Measurements from ENCODE around the gene BSDC1. TPM values are rescaled to one million over a fixed set of nuclear protein-coding genes. Genes with fewer than 3 reads are reported as not detected.
"Not testable (repeated sequence)": the region's sequence is repeated elsewhere in the genome, so short reads cannot be mapped to it uniquely, and the experiment has no call there.

The BSDC1 gene
- total and polyA plus RNA-seq, 2 experiments from 2014 or later: 22.7 to 50.7 TPM

DNA sequence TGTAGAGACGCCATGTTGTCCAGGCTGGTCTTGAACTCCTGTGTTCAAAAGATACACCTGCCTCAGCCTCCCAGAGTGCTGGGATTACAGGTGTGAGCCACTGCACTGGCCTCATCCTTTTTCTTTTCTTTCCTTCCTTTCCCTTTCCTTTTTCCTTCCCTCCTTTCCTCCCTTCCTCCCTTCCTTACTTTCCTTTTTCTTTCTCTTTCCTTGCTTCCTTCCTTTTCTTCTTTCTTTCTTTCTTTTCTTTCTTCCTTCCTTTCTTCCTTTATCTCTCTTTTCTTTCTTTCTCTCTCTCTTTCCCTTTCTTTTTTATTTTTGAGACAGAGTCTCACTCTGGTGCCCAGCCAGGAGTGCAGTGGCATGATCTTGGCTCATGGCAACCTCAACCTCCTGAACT, 37.8 kb downstream of the BSDC1 start (continued):
- TF ChIP-seq JUNB (IDR thresholded peaks at IDR 0.05; ENCODE audit: unreplicated experiment): no peak
- TF ChIP-seq, protein P1, sequence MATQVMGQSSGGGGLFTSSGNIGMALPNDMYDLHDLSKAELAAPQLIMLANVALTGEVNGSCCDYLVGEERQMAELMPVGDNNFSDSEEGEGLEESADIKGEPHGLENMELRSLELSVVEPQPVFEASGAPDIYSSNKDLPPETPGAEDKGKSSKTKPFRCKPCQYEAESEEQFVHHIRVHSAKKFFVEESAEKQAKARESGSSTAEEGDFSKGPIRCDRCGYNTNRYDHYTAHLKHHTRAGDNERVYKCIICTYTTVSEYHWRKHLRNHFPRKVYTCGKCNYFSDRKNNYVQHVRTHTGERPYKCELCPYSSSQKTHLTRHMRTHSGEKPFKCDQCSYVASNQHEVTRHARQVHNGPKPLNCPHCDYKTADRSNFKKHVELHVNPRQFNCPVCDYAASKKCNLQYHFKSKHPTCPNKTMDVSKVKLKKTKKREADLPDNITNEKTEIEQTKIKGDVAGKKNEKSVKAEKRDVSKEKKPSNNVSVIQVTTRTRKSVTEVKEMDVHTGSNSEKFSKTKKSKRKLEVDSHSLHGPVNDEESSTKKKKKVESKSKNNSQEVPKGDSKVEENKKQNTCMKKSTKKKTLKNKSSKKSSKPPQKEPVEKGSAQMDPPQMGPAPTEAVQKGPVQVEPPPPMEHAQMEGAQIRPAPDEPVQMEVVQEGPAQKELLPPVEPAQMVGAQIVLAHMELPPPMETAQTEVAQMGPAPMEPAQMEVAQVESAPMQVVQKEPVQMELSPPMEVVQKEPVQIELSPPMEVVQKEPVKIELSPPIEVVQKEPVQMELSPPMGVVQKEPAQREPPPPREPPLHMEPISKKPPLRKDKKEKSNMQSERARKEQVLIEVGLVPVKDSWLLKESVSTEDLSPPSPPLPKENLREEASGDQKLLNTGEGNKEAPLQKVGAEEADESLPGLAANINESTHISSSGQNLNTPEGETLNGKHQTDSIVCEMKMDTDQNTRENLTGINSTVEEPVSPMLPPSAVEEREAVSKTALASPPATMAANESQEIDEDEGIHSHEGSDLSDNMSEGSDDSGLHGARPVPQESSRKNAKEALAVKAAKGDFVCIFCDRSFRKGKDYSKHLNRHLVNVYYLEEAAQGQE (IDR thresholded peaks at IDR 0.05; ENCODE audit: unreplicated experiment): no peak
- TF ChIP-seq EZH2 (IDR thresholded peaks at IDR 0.05; ENCODE audit: low read depth, unreplicated experiment): no peak
- no peak for TF ChIP-seq ZNF114 (CRISPR knock-in tag; IDR thresholded peaks at IDR 0.05)
- no peak for TF ChIP-seq NANOG (IDR thresholded peaks at IDR 0.05; ENCODE audit: borderline replicate concordance)
- no peak for TF ChIP-seq POLR2AphosphoS5 (IDR thresholded peaks at IDR 0.05; ENCODE audit: low read depth)
- TF ChIP-seq CREB1 (CRISPR knock-in tag; IDR thresholded peaks at IDR 0.05; ENCODE audit: low read depth): no peak

DNA sequence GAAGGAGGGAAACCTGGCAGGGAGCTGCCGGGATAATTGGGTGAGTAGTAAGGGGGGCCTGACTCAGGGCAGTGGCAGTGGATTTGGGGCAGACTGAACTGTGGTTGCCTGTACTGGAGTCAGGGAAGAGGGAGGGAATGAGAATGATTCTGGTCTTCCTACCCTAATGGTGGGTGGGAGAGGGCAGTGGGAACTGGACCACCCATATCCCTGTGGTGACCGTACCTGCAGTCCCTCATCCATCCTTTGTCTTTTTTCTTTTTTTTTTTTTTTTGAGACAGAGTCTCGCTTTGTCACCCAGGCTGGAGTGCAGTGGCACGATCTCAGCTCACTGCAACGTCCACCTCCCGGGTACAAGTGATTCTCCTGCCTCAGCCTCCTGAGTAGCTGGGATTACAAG, 38.5 kb downstream of the BSDC1 start:
- not testable (repeated sequence) for H3K4me2 ChIP-seq; H4K20me1 ChIP-seq (replicated peaks; ENCODE audit: insufficient read depth); H3K36me3 ChIP-seq (ENCODE audit: insufficient read depth); H3K9me3 Mint-ChIP-seq; H3K27ac Mint-ChIP-seq; H3K4me3 Mint-ChIP-seq; DNase-seq (ENCODE audit: low spot score); H3K4me3 ChIP-seq; H2AFZ ChIP-seq; H3K27ac ChIP-seq (ENCODE audit: low read depth); H3K36me3 Mint-ChIP-seq (ENCODE audit: low read depth); ATAC-seq; H3K4me1 ChIP-seq (ENCODE audit: insufficient read depth); H3K79me2 ChIP-seq (replicated peaks; ENCODE audit: insufficient read depth); H3K9me2 ChIP-seq (ENCODE audit: insufficient read depth)
- Mint-ChIP-seq H3K4me1 (peaks cover 18% of the 10 kb centered on the region), H3K27me3 (ENCODE audit: insufficient read depth, low read depth, poor library complexity) (peaks cover 20% of the 10 kb centered on the region)
- H3F3A ChIP-seq (replicated peaks; ENCODE audit: low read depth): peaks cover 10% of the 10 kb centered on the region; the same call in 1 of the 2 replicates
- H3K27me3 ChIP-seq (ENCODE audit: insufficient read depth): peaks cover 24% of the 10 kb centered on the region

DNA sequence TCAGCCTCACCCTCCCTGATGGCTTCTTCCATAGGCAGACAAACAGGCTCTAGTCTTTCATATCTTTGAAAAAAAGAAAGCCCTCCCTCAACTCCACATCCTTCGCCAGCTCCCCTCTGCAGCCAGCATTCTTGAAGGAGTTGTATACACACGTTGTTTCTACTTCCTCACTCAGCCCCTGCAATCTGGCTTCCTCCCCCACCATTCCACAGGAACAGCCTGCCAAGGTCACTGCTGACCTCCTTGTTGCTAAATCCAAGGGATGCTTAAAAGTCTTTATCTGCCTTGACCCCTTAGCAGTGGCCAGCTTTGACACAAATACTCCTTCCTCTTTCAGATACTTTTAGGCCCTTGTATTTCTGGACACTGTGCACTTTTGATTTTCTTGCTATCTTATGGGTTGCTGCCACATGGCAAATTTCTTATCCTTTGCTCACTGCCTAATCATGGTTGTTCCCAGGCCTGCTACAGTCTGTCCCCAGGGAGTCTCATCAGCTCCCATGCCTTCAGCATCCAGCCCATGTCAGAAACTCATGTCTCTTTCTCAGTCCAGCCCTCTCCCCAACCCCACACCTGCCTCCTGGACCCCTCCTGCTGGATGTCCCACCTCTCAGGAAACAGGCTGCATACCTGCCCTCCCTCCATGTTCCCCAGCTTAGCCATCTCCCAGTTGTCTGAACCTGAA, 40.2 kb downstream of the BSDC1 start:
- no peak overlapping the region for H3K27ac ChIP-seq (ENCODE audit: low read depth)
- H3K79me2 ChIP-seq (replicated peaks; ENCODE audit: insufficient read depth): no peaks in the 10 kb centered on the region
- TF ChIP-seq STAT1 (IDR thresholded peaks at IDR 0.05; ENCODE audit: unreplicated experiment): no peak
- TF ChIP-seq ZNF331 (CRISPR knock-in tag; IDR thresholded peaks at IDR 0.05; ENCODE audit: low read depth): no peak
- TF ChIP-seq, protein P1 (IDR thresholded peaks at IDR 0.05; ENCODE audit: unreplicated experiment): no peak
- no peak for TF ChIP-seq POLR2AphosphoS5 (IDR thresholded peaks at IDR 0.05; ENCODE audit: low read depth)
- TF ChIP-seq NANOG (IDR thresholded peaks at IDR 0.05; ENCODE audit: borderline replicate concordance): no peak
- TF ChIP-seq JUNB (IDR thresholded peaks at IDR 0.05; ENCODE audit: unreplicated experiment): no peak
- TF ChIP-seq, protein P2, sequence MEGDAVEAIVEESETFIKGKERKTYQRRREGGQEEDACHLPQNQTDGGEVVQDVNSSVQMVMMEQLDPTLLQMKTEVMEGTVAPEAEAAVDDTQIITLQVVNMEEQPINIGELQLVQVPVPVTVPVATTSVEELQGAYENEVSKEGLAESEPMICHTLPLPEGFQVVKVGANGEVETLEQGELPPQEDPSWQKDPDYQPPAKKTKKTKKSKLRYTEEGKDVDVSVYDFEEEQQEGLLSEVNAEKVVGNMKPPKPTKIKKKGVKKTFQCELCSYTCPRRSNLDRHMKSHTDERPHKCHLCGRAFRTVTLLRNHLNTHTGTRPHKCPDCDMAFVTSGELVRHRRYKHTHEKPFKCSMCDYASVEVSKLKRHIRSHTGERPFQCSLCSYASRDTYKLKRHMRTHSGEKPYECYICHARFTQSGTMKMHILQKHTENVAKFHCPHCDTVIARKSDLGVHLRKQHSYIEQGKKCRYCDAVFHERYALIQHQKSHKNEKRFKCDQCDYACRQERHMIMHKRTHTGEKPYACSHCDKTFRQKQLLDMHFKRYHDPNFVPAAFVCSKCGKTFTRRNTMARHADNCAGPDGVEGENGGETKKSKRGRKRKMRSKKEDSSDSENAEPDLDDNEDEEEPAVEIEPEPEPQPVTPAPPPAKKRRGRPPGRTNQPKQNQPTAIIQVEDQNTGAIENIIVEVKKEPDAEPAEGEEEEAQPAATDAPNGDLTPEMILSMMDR (conservative IDR thresholded peaks at IDR 0.05; ENCODE audit: low read depth in 2 of 2): no peak
- TF ChIP-seq EZH2phosphoT487 (IDR thresholded peaks at IDR 0.05; ENCODE audit: unreplicated experiment): no peak
- TF ChIP-seq, protein P3, sequence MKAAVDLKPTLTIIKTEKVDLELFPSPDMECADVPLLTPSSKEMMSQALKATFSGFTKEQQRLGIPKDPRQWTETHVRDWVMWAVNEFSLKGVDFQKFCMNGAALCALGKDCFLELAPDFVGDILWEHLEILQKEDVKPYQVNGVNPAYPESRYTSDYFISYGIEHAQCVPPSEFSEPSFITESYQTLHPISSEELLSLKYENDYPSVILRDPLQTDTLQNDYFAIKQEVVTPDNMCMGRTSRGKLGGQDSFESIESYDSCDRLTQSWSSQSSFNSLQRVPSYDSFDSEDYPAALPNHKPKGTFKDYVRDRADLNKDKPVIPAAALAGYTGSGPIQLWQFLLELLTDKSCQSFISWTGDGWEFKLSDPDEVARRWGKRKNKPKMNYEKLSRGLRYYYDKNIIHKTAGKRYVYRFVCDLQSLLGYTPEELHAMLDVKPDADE (IDR thresholded peaks at IDR 0.05): no peak
- no peak for TF ChIP-seq ZNF114 (CRISPR knock-in tag; IDR thresholded peaks at IDR 0.05)

More for the DNA sequence above, 40.2 kb downstream of the BSDC1 start:
- Histone ChIP-seq H3F3A (replicated peaks; ENCODE audit: low read depth) (peaks cover 13% of the 10 kb centered on the region; the same call in 1 of the 2 replicates), H3K4me1 (ENCODE audit: insufficient read depth) (no peaks in the 10 kb centered on the region; the same call in 1 of the 2 replicates), H3K9me2 (ENCODE audit: insufficient read depth) (peaks cover 10% of the 10 kb centered on the region; the same call in 1 of the 2 replicates), H2AFZ (no peak overlapping the region), H3K27me3 (ENCODE audit: insufficient read depth) (peaks cover 21% of the 10 kb centered on the region), H3K4me2 (no peak overlapping the region), H3K4me3 (no peak overlapping the region), H3K36me3 (ENCODE audit: insufficient read depth) (no peaks in the 10 kb centered on the region), H4K20me1 (replicated peaks; ENCODE audit: insufficient read depth) (no peaks in the 10 kb centered on the region)
- Mint-ChIP-seq H3K4me1 (peaks cover 18% of the 10 kb centered on the region), H3K27me3 (ENCODE audit: insufficient read depth, low read depth, poor library complexity) (peaks cover 24% of the 10 kb centered on the region), H3K27ac (0 out of 2 replicates have a peak overlapping the region, but pooled peaks have one; percentile 2), H3K9me3 (peaks cover 18% of the 10 kb centered on the region), H3K4me3 (peak overlapping the region; percentile 12; the same call in 1 of the 3 replicates), H3K36me3 (ENCODE audit: low read depth) (peaks cover 7% of the 10 kb centered on the region)
- DNase-seq (ENCODE audit: low spot score) (no peak), ATAC-seq (no peak)

Measured in GM23338 (cell line).